Subcutaneous abdominal adipose tissue (tissue), 5 donors: ENCODE results near the gene SCN3B.

ENCODE experiments used
- H3K27ac ChIP-seq: one replicate; pipeline ENCODE4 v1.7.0; 2013; ENCODE audit warnings: low read depth, mild to moderate bottlenecking, inconsistent platforms, low read length, moderate library complexity
- H3K27me3 ChIP-seq, 5 donors: one replicate each; pipeline ENCODE4 v1.7.0; 2013; ENCODE audit warnings: low read length in 5 of 5, inconsistent platforms in 1 of 5; ENCODE audit not compliant: control insufficient read depth in 5 of 5, insufficient read depth in 4 of 5
- H3K36me3 ChIP-seq, 5 donors: one replicate each; pipeline ENCODE4 v1.7.0; 2013; ENCODE audit warnings: low read length in 5 of 5; ENCODE audit not compliant: control insufficient read depth in 5 of 5, insufficient read depth in 5 of 5
- H3K4me1 ChIP-seq, 5 donors: one replicate each; pipeline ENCODE4 v1.7.0; 2013; ENCODE audit warnings: low read length in 5 of 5, mild to moderate bottlenecking in 3 of 5, moderate library complexity in 1 of 5; ENCODE audit not compliant: control insufficient read depth in 5 of 5, insufficient read depth in 5 of 5
- H3K4me3 ChIP-seq, 5 donors: one replicate each; pipeline ENCODE4 v1.7.0; 2013; ENCODE audit warnings: low read length in 5 of 5, low read depth in 1 of 5
- H3K9ac ChIP-seq, 5 donors: one replicate each; pipeline ENCODE4 v1.7.0; 2013; ENCODE audit warnings: low read length in 5 of 5, mild to moderate bottlenecking in 4 of 5, moderate library complexity in 3 of 5
- H3K9me3 ChIP-seq, 5 donors: one replicate each; pipeline ENCODE4 v1.7.0; 2013; ENCODE audit warnings: low read length in 5 of 5; ENCODE audit not compliant: control insufficient read depth in 5 of 5
- donor health status: healthy.
- donor health status: healthy.
- donor health status: healthy.
- donor health status: healthy.
- donor health status: healthy.

The SCN3B gene

GRCh38 chr11:123684601-123685000 lies 30.2 kb upstream of the SCN3B start:
- Histone ChIP-seq H3K27ac (no peak overlapping the region), H3K36me3 (no peaks in the 10 kb centered on the region), H3K4me3 (no peak overlapping the region), H3K9me3 (no peaks in the 10 kb centered on the region), H3K9ac (no peak overlapping the region), H3K4me1 (no peaks in the 10 kb centered on the region), H3K27me3 (no peaks in the 10 kb centered on the region)

GRCh38 chr11:123683428-123684170 lies 29.2 kb upstream of the SCN3B start:
- Histone ChIP-seq H3K4me3 (no peak overlapping the region), H3K4me1 (no peaks in the 10 kb centered on the region), H3K36me3 (no peaks in the 10 kb centered on the region), H3K27me3 (no peaks in the 10 kb centered on the region), H3K27ac (no peak overlapping the region), H3K9me3 (no peaks in the 10 kb centered on the region), H3K9ac (no peak overlapping the region)

- peaks cover 0 to 7% (median 0%) of the 10 kb centered on the region in 5 donors for H3K4me1 ChIP-seq
- H3K27me3 ChIP-seq, result no peaks in the 10 kb centered on the region
- H3K36me3 ChIP-seq, result no peaks in the 10 kb centered on the region
- H3K9ac ChIP-seq, result no peak overlapping the region
- no peak overlapping the region for H3K4me3 ChIP-seq
- no peak overlapping the region for H3K27ac ChIP-seq
- H3K9me3 ChIP-seq, result no peaks in the 10 kb centered on the region
These were observed 28.4 kb upstream of the SCN3B start for GRCh38 chr11:123682696-123683410.

- Histone ChIP-seq H3K9me3 (no peaks in the 10 kb centered on the region), H3K27ac (no peak overlapping the region), H3K27me3 (no peaks in the 10 kb centered on the region), H3K4me1 (peaks cover 0 to 7% (median 0%) of the 10 kb centered on the region in 5 donors), H3K36me3 (no peaks in the 10 kb centered on the region), H3K4me3 (no peak overlapping the region), H3K9ac (no peak overlapping the region)
These were observed 26.6 kb upstream of the SCN3B start for GRCh38 chr11:123681030-123681429.

GRCh38 chr11:123678246-123678645 lies 23.8 kb upstream of the SCN3B start:
- H3K4me3 ChIP-seq, result no peak overlapping the region
- peaks cover 0 to 3% (median 0%) of the 10 kb centered on the region in 5 donors for H3K9me3 ChIP-seq
- no peaks in the 10 kb centered on the region for H3K27me3 ChIP-seq
- H3K36me3 ChIP-seq, result no peaks in the 10 kb centered on the region
- no peak overlapping the region for H3K27ac ChIP-seq
- H3K9ac ChIP-seq, result no peak overlapping the region
- peaks cover 0 to 7% (median 0%) of the 10 kb centered on the region in 5 donors for H3K4me1 ChIP-seq

- Histone ChIP-seq H3K27me3 (no peaks in the 10 kb centered on the region), H3K4me3 (no peak overlapping the region), H3K27ac (no peak overlapping the region), H3K9me3 (peaks cover 0 to 3% (median 0%) of the 10 kb centered on the region in 5 donors), H3K36me3 (no peaks in the 10 kb centered on the region), H3K4me1 (peaks cover 0 to 7% (median 0%) of the 10 kb centered on the region in 5 donors), H3K9ac (no peak overlapping the region)
These were observed 23.1 kb upstream of the SCN3B start for GRCh38 chr11:123677510-123677909.

- Histone ChIP-seq H3K36me3 (no peaks in the 10 kb centered on the region), H3K27me3 (no peaks in the 10 kb centered on the region), H3K27ac (no peak overlapping the region), H3K9ac (no peak overlapping the region), H3K9me3 (peaks cover 0 to 3% (median 0%) of the 10 kb centered on the region in 5 donors), H3K4me1 (peaks cover 0 to 7% (median 0%) of the 10 kb centered on the region in 5 donors), H3K4me3 (no peak overlapping the region)
These were observed 19.9 kb upstream of the SCN3B start for GRCh38 chr11:123674297-123674696.

GRCh38 chr11:123672568-123672967 lies 18.1 kb upstream of the SCN3B start:
- Histone ChIP-seq H3K9ac (no peak overlapping the region), H3K9me3 (peaks cover 0 to 3% (median 0%) of the 10 kb centered on the region in 5 donors), H3K36me3 (no peaks in the 10 kb centered on the region), H3K27me3 (no peaks in the 10 kb centered on the region), H3K4me1 (peaks cover 0 to 4% (median 0%) of the 10 kb centered on the region in 5 donors), H3K27ac (no peak overlapping the region), H3K4me3 (no peak overlapping the region)

GRCh38 chr11:123671534-123671933 lies 17.1 kb upstream of the SCN3B start:
- no peak overlapping the region for H3K9ac ChIP-seq
- H3K9me3 ChIP-seq, result peaks cover 0 to 3% (median 0%) of the 10 kb centered on the region in 5 donors
- H3K36me3 ChIP-seq, result no peaks in the 10 kb centered on the region
- H3K4me3 ChIP-seq, result no peak overlapping the region
- no peak overlapping the region for H3K27ac ChIP-seq
- H3K27me3 ChIP-seq, result no peaks in the 10 kb centered on the region
- no peaks in the 10 kb centered on the region for H3K4me1 ChIP-seq

GRCh38 chr11:123670081-123670480 lies 15.7 kb upstream of the SCN3B start:
- no peaks in the 10 kb centered on the region for H3K4me1 ChIP-seq
- H3K36me3 ChIP-seq, result no peaks in the 10 kb centered on the region
- no peak overlapping the region for H3K27ac ChIP-seq
- H3K9ac ChIP-seq, result no peak overlapping the region
- H3K9me3 ChIP-seq, result no peaks in the 10 kb centered on the region
- H3K4me3 ChIP-seq, result no peak overlapping the region
- H3K27me3 ChIP-seq, result no peaks in the 10 kb centered on the region
